Activated CD4-positive, alpha-beta T cell treated with anti-CD3 and anti-CD28 coated beads, Interleukin-2, amount 50 U/mL, for 16 hours (primary cell): ENCODE measurements around the gene URB1.
A peak's percentile ranks its signal among the peaks of the same experiment; 100 is the strongest.
"Not testable (repeated sequence)": the region's sequence is repeated elsewhere in the genome, so short reads cannot be mapped to it uniquely, and the experiment has no call there.

Source experiments
- DNase-seq: peaks from one replicate; pipeline ENCODE4 v3.0.0-alpha.2; 2020

Gene URB1, protein sequence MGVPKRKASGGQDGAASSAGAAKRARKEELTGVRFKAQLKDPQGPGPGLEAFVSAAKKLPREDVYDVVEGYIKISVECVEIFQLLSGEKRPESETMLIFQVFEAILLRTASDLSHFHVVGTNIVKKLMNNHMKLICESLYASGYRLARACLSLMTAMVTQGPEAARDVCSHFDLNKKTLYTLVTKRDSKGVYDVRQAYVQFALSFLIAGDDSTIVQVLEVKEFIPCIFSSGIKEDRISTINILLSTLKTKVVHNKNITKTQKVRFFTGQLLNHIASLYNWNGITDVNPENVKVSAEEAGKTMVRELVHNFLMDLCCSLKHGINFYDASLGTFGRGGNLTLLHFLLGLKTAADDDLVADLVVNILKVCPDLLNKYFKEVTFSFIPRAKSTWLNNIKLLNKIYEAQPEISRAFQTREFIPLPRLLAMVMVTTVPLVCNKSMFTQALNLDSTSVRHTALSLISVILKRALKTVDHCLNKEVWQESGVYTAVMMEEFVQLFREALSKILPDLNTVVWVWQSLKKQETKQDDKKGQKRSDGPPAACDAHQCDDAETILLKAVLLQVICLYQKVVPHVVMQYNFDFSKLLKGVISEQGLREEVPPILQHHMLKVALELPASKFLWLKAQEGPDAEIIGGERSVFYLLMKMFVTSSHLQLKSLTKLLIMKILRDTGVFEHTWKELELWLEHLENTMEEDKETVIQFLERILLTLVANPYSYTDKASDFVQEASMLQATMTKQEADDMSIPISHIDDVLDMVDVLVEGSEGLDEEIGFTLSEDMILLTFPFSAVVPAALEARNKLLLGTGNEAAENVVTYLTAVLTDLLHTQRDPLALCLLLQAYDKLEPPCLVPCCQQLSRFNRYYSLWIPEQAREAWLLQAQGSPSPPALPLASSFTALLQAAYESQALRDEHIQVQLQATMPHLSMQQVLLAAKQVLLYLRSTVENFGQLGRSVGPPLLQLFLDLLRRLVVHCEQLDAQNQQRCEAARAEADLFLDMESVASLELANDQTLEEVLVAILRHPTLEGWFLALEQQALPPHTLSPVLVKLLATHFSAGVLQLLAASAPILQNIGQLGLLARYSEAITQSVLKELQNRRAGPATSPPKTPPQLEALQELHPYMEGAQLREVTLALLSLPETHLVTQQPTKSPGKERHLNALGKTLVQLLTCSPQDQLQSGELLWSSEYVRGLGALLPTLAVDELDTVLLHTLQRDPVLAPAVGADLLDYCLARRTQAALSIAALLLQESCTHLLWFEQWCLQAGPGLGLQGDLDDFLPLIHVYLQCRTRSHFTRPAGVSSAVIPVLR (N-terminal part only)

DNA sequence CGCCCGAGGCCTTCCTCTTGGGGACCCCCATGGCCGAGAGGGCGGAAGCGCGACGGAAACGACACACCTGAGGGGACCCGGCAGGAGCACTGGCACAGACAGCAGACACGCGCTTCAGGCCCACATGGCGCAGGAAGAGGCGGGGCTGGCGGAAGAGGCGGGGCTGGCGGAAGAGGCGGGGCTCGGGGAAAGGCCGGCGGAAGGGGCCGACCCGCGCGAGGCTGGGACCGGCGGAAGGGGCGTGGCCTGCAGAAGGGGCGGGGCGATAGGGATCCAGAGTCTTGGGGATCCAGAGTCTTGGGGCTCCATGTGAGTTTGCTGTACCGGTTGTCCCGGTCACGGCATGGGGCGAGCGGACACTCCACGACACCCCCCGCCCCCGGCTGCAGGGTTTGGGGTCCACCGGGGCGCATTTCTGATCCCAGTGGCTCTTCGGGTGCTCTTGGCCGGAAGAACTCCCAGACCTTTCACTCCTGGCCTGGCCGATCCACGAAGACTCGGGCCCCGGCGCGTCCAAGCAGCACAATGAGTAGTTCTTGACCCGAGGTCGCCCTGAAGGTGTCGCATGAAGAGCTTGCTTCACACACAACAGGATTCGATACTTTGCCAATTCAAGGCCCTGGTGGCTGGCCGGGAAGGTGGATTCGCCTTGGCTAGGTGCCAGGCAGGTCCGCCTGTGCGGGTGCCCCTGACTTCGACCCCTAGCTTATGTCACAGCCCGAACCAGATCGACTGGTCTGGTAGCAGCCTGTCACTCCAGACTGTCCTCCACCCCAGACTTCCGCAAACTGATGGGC lies at the start of gene URB1:
Gene URB1 (minus strand): TSS at position 133 of the 797 bp plus-strand sequence. CDS start 102 bp downstream, at position 31.
- DNase-seq, result peak; percentile 96

DNA sequence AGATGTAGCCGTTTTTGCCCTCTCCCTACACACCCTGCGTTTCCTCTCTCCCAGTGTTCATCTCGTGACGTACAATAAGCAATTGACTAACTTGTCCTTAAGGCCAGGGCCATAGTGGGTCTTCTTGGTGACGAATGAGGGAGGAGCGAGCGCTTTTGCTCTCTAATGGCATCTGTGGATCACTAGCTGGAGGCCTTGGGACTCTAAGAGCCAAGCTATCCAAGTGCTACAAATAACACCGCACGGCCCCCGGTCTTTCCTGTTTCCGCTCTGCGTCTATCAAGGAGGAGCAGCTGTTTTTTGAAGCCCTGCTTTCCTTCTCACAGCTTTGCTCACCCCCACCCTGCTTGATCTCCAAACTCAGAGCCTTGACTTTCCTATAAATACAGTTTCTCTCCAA lies 44.9 kb upstream of the URB1 start:
- no peak for DNase-seq

DNA sequence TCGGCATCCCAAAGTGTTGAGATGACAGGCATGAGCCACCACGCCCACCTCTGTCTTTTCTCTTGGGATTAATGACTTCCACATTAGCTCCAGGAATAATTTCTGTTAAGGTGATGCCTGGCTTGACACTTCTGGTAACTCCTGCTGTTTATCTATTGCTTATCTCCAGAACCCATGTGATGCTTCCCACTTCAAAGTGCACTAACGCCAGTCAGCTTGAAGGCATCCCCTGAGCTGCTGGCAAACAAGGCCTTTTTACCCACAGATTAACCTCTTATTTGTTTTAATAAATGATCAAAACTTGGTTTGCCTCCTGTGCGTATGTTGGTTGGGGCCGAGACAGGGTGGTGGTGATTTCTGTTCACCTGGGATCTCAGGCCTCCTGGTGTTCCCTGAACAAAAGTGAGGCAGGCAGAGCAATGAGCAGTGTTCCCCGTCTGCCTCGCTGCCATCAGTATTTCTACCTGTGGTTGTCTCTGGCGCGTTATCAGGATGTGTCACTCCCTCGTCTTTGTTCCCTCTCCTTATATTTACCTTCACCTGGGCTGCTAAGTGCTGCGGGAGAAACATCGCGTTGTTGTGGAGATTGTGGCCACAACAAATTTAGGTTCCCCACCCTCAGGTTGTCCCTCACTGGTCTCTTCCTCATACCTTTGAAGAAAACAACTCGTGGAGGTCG lies 40.3 kb upstream of the URB1 start:
- DNase-seq, result not testable (repeated sequence)

DNA sequence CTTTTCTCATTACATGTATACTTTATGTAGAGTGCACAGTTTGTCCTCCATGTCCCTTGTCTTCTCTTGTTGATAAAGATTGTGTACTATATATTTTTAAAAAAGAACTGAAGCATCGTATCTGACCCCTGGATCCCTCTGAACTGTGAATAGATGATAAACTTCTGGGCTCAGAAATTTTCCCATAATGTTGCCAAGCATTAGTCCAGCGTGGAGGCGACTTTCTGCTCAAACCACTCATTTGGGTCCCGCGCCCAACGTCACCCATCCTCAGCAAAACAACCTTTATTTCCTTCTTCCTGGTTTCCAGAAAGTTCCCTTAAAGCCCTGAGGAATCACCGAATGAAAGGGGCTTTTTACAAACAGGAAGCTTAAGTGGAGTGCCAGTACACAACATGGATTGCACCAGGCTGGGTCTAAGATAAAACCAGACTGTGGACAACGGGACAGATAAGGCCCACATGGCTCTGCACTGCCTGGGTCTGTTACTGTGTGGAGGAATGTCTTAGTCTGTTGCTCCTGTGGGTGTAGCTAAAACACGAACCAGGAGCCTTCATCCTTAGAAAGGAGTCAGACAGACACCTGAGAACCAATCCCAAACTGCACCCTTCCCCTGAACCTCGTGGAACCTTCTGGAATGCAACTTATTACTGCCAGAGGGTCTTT lies 35.3 kb upstream of the URB1 start:
- no peak for DNase-seq

DNA sequence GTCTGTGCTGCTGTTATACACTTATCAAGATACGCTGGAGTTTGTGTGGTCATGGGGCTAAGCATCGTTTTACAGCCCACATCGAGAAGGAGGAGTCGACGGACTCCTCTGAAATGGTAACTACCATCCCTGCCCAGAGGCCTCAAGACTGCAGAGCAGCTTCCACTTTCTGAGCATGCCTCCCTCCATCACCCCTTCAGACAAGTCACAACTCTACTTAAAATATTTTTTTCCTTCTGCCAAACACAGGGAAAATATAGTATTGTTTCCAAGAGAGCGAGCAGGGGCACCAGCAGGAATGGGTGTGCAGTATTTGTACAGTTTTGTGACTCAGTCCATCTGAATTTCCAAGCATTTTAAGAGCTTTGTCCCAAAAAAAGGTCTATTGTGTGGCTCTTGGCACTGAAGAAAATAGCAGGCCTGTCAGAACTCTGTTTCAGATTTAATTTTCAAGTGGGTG lies 33.8 kb upstream of the URB1 start:
- DNase-seq, result no peak

DNA sequence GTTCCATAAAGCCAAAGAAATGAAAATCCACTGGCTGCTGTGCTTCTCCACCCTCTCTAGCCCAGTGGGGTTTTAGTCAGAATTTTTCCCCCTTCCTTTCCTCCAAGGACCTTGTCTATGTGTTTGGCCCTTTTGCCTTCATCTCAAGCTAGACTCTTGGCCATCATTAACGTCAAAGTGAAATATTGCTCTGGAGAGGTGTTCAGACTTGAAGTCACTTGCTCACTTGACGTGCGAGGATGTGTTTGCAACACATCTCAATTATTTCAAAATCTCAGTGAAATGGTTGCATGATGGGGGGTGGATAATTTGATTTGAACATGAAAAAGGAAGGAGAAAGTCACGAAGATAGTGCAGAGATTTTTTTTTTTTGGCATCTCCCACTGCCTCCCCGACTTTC lies 33.3 kb upstream of the URB1 start:
- DNase-seq, result no peak

DNA sequence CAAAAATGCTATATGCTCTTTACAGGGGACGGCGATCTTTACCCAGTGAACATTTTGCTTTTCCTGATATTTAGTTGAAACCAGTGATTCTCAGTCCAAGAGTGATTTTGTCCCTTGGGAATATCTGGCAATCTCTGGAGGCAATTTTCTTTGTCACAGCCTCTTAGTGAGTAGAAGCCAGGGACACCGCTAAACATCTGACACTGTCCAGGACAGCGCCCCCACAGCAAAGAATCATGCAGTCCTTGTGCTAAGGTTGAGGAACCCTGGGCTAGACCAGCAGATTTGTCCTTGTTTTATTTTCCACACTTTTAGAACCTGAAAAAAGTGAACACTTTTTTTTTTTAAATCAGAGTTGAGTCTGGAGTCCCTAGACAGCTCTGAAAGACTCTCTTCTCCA lies 32.8 kb upstream of the URB1 start:
- DNase-seq, result no peak

DNA sequence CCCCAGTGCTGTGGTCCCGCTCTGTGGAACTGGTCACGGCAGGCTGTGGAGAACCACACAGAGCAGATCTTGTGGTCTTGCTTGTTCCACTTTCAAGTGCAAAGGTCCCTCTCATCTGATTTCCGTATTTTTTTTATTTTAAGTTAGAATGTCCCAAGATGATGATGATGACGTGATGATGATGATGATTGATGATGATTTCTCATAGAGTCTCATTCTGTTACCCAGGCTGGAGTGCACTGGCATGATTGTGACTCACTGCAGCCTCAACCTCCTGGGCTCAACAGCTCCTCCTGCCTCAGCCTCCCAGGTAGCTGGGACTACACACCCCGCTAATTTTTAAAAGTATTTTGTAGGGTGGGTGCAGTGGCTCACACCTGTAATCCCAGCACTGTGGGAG lies 31.9 kb upstream of the URB1 start:
- no peak for DNase-seq

DNA sequence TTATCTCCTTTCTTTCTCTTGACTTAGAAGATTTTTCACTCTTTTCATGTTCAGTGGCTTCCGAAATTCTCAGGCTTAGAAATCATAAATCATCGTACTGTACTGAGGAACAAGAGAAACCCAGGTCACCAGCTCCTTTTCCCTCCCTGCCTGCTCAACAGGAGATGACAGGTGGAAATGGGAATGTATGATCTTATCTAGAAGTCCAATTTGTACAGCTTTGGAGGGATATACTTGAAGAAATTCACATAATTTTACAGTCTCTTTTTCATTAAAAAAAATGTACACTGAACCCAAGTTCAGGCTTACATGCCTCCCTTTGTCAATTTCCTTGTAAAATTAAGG lies 31.4 kb upstream of the URB1 start:
- no peak for DNase-seq

DNA sequence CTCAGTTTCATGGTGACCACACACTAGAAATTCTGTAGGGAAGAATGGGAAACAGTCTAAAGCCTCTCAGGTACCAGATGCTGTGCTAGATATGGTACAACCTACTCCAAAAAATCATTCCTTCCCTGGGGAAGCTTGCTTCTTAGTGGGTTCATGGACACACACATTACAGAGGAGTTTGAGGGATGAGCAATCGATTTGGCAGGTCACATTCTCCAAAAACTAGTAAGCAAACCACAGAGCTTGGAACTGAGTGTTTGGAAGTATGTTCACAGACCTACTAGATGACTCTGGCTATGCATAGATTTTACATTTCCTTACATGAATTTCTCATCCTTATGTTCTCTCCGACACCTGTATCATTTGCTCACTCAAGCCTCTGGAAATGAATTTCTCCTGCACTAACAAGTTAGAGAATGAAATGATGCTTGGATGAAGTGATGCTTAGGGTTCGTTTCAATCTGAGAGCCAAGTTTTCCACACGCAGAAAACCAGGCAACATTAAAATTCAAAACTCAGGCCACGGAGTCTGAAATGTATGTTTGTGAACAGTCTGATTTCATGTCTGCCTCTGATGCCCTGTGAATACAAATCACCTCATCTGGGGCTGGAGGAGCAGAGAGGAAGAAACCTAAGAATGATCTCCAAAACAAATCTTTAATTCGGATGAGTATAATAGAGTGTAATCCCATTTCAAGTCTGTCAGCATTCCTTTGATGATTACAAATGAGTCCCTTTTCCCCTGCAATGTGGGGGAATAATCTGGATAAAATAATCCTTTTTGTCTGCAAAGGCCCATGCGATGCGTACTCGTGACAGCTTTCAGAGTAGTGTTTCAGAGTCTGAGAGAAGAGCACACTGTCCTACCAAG lies 30.7 kb upstream of the URB1 start:
- no peak for DNase-seq

DNA sequence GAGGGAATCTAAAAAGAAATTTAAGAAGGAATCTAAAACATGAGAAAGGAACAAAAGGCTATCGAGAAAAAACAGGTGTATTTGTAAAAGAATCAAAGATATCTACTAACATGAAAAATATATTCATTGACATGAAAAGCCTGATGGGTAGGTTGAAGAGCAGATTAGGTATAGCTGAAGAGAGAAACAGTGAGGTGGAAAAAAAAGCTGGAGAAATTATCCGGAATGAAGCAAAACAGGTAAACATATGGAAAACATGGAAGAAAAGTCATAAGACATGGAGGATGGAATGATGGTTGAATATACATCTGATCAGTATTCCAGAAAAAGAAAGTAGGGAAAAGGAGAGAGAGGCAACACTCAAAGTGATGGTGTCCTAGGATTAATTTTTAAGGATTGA lies 29.3 kb upstream of the URB1 start:
- no peak for DNase-seq

DNA sequence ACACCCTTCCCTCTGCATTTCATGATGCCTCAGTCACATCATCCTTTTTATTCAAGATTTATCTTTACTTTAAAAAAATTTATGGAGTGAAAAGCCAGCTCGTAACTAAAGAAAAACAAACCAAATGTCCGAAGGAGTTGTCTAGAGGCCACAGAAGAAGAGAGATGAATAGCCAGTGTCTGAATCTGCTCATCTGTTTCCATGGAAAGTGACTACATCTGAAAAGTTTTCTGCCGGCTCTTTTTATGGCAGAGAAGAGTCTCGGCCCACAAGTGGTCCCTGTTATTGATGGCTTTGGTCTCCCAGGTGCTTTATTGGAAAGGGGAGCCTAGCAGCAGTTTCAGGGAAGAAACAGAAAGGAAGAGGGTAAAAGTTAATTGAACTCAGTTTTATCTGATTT lies 25.3 kb upstream of the URB1 start:
- DNase-seq, result no peak

DNA sequence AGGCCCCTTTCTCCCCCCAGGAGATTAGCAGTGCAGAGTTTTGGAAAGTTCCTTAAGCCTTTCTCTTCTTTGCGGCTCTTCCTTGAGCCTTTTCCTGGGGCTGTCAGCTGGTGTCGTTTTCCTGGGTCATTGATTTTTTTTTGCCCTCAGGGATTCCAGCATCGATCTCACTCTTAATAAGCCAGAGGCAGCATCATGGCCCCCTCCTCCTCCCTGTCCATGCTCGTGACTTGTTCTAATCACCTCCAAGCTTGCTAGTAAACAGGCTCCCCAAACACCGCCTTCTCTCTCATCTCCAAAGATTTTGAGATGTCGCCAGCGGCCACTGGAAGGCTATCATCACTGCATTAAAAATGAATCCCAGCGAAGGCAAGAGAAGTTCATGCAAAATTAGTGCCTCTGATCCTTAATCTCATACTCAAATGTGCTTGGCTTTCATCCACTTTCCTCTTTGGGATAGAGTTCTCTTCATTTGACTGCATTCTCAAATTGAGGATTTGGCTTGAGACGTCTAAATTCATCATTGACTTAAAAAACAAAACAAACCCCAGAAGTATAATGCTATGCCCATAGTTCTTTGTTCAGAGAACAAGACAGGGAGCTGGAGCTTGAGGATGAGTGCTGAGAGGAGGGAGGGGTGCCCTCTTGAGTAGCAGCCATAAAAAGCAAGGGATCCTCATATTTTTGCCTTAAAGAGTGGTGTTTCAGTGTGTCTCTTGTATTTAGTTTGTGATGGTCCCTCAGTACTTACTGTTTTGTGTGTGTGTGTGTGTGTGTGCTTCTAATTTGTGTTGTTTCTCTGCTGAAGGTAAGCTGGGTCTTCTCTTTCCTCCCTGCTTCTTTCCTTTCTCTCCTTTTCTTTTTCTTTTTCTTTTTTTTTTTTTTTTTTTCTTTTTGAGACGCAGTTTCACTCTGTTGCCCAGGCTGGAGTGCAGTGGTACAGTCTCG lies 22.9 kb upstream of the URB1 start:
- DNase-seq, result no peak

DNA sequence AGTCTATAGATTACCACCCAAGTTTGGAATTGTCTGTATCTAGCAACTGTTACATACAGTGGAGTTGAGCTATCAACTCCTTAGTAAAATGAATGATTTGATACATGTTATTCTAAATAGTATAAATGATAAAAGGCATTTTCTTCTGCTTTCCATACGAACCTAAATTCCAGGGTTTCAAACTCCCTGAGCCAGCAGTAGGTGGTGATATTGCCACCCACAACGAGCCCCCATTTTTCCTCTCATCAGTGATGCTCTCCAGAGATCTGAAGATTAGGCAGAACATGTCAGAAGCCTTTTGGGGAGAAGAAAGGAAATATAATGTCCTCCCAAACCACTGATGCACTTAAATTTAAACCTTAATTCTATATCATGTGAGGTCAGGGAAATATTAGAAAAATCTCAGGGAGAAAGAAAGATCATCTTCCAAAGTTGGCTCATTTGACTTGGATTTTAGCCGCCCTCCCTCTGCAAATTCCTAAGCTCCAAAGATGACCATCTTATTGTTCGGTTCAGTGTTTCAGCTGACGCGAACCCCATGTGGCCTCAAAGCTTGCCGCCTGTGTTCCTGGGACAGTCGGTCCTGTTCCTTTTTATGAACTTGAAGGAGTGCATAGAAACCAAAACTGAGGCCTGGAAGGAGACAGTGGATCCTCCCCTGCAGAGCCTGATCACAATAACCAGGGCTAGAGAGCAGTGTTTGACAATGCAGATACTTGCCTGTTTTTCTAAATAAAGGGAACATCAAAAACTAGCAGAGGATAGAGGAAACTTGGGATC lies 22.0 kb upstream of the URB1 start:
- no peak for DNase-seq

DNA sequence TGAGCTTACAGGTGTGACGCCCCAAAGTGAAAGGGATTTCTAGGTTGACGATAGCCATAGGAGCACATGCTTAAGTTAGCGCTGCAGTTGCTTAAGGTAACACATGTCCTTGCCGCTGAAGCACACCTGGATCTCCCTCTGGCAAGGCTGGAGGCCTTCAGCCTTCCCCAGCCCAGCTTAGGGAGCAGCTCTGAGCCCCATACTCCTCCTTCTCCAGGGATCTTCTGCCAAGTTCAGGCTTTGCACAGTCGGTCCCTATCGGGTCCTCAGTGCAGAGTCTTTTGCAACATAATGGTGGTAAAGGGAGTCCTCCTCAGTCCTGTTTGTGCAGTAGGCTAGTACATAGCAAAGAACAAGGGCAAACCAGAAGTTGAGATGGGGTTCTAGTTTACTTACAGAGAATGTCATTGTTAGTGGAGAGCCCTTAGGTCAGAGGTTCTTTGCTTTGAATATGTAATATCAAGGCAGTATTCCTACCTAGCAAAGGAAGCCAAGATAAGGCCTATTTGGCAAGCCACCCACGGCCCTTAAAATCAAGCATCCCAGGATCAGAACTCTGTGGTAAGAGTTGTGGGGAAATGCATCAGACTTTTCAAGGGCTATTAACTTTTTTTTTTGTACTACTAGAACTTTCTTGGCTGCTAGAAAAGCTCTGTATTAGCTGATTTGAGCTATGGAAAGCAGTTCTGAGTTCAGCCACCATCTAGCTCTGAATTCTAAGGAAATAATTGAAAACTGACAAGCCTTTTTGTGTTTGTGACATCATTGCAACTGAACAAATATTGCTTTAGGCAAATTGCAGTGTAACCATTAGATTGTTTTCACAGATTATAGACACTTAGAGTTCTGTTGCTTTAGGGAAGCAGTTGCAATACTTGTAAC lies 21.1 kb upstream of the URB1 start:
- no peak for DNase-seq

DNA sequence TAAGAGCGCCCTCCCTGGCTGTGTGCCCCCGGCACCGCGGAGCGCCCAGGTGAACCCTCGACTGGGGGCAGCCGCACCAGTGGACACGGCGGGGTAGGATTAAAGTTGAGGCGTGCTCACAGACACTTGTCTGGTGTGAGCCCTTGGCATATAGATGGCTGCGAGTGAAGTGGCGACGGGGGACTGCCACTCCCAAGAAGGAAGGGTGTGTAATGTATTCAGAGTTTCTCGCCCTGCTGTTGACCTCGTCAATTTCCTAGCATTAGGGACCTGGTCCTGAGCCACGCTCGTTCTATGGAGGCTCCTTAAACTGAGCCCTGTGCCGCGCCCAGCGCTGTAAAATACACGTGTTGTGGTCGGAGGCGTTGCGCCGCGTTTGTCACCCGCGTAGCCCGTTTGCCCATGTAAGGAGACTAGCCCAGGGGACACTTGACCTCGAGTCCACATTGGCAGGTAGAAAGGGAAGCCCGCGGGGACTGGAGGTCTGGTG lies 20.2 kb upstream of the URB1 start:
- DNase-seq, result no peak
